ENCODE results near the gene SPATA31C2.

- TF ChIP-seq CTCF (IDR thresholded peaks at IDR 0.05) (no peak), POLR2A (IDR thresholded peaks at IDR 0.05) (no peak), POLR2AphosphoS5 (IDR thresholded peaks at IDR 0.05) (no peak), EP300 (IDR thresholded peaks at IDR 0.05) (no peak)
Observed at GRCh38 chr9:88182501-88182900, 44.2 kb upstream of the SPATA31C2 start.
